GM12872 (cell line): Measurements from ENCODE around the gene KIRREL1.

Source experiments
- CTCF ChIP-seq: IDR thresholded peaks from 3 replicates; pipeline ENCODE4 v1.5.1; 2011; ENCODE audit warnings: low read depth, mild to moderate bottlenecking, low read length, moderate library complexity; ENCODE audit not compliant: insufficient read depth

The KIRREL1 gene

DNA sequence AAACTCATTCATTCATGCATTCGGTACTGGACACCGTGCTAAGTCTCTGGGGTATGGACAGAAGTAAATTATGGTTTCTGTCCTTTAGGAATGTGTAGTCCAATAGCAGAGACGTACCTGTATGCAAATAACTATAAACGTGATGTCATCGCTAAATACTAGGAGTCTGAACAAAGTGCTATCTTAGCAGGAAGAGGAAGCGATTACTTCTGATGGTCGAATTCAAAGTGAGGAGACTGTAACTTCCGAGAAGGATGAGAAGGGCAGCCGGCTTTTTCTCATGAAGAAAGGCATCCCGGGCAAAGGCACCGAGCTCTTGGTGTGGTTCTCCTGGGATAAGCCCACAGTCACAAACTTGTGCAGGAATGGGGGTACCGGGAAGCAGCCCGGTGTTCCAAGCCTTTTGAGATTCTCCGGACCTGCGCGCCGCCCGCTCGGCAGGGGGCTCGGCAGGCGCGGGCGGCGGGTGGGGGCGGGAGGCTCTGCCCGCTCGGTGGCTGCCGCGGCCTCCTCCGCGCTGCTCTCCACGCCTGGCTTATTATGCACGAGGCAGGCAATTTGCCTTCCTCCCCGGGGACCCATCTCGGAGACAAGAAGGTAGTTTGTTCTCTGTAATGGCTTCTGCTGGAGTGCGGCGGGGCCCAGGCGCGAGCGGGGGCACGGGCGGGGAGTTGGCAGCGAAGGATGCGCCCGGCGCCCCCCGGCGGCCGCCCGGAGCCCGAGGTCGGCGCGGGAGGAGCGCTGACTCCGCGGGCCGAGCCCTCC is 119.7 kb downstream of the KIRREL1 start:
- no peak for TF ChIP-seq CTCF

DNA sequence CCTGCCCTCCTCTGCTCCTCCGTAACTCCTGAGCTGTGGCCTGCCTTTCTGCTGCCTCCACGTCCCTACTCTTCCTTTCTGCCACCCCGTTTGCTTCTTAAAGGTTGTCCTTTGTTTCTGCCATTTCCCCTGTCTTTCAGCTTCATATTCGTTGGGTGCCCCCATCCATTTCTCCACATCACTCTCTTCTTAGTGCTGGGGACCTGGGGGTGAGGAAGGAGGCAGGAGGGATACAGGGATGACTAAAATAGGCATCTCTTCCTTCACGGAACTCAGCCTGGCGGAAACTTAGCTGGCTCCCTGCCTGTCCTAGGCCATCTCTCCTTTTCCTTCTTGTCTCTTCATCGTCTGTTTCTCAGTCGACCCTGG is 120.3 kb downstream of the KIRREL1 start:
- TF ChIP-seq CTCF = no peak

GRCh38 chr1:158115126-158115525 is 121.7 kb downstream of the KIRREL1 start:
- no peak for TF ChIP-seq CTCF

DNA sequence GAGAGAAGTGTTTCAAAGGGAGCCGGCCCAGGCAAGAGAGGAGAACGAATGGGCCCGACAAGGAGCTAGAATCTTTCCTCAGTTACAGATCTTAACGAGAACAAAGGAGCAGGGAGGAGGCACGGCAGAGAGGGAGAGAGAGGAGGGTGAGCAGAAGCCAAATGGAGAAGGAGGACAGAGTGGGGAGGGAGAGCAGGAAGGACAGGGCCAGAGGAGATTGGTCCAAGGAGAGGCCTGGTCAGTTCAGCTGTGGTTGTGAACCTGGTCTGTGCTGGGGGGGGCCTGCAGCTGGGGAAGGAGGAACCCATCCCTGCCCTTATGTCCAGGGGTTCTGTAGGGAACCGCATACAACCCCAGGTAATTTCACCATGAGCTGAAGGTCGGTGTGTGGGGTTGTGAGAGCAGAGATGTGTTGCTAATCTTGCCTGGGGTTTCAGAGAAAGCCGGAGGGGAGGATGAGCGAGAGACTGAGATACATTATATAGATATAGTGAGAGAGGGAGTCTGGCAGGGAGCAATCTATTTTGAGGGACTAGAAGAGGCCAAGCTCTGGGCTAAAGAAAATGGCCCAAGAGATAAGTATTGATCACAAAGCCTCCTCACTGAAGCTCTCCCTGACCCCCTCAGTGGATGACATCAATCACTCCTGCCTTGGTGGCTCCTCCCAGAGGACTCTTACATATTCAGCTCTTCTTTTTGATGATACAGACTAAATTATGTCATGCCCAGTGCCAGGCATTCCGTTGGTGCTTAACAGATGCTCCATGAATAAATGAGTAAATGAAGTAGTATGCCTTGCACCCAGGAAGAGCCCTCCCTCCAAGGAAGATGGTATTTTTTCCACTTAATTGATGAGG is 123.1 kb downstream of the KIRREL1 start:
- no peak for TF ChIP-seq CTCF

- peak; percentile 61 for TF ChIP-seq CTCF
These were observed 124.6 kb downstream of the KIRREL1 start for GRCh38 chr1:158117854-158118704.

- TF ChIP-seq CTCF = no peak
These were observed 125.4 kb downstream of the KIRREL1 start for GRCh38 chr1:158118713-158119402.
